Activated CD8-positive, alpha-beta T cell treated with anti-CD3 and anti-CD28 coated beads, Interleukin-2, amount 10 ng/mL, durations not matched to agents 7 days and 5 days (primary cell): ENCODE measurements around the gene NR6A1. TPM values are rescaled to one million over a fixed set of nuclear protein-coding genes. Genes with fewer than 3 reads are reported as not detected.

Experiments
- ATAC-seq: fragments of 150-1000 bp; cut with Tn5 transposase; one replicate; pipeline ENCODE4 v1.10.0; 2021; ENCODE audit warnings: moderate library complexity
- CTCF ChIA-PET: fragments of 350-600 bp; sonication (Branson Sonifier 250); formaldehyde crosslinking; loops from one replicate; lab custom pipeline; 2021; ENCODE audit warnings: antibody characterized with exemption; lab: Charles Lee
- POLR2A ChIA-PET: fragments of 350-600 bp; sonication (Branson Sonifier 250); formaldehyde crosslinking; loops from one replicate; lab custom pipeline; 2021; ENCODE audit warnings: antibody characterized with exemption; lab: Charles Lee
- DNase-seq: peaks from one replicate; pipeline ENCODE4 v3.0.0-alpha.2; 2020
- H3K27ac Mint-ChIP-seq: one replicate; pipeline ENCODE4 v1.8.0; 2021; ENCODE audit warnings: mild to moderate bottlenecking, mixed read lengths
- H3K27me3 Mint-ChIP-seq: one replicate; pipeline ENCODE4 v1.8.0; 2021; ENCODE audit warnings: low read depth, mixed read lengths
- H3K36me3 Mint-ChIP-seq: one replicate; pipeline ENCODE4 v1.8.0; 2021; ENCODE audit warnings: low read depth, mixed read lengths
- H3K4me1 Mint-ChIP-seq: one replicate; pipeline ENCODE4 v1.8.0; 2021; ENCODE audit warnings: low read depth, mixed read lengths
- H3K4me3 Mint-ChIP-seq: one replicate; pipeline ENCODE4 v1.8.0; 2021; ENCODE audit warnings: mild to moderate bottlenecking, mixed read lengths
- H3K9me3 Mint-ChIP-seq: one replicate; pipeline ENCODE4 v1.8.0; 2022; ENCODE audit warnings: mixed read lengths; ENCODE audit not compliant: insufficient read depth
- total RNA-seq, 2 experiments: library from RNA; stranded (reverse); gene quantifications; one replicate each; pipeline ENCODE4 v1.2.3, GENCODE V29; 2021

The NR6A1 gene
- total RNA-seq, 2 experiments from 2014 or later: 0.18 to 0.26 TPM

GRCh38 chr9:124483481-124483880 lies 287.6 kb downstream of the NR6A1 start:
- DNase-seq: no peak
- no peaks in the 10 kb centered on the region for H3K36me3 Mint-ChIP-seq
- ATAC-seq: no peak
- no peaks in the 10 kb centered on the region for H3K9me3 Mint-ChIP-seq
- no peak overlapping the region for H3K27ac Mint-ChIP-seq
- POLR2A ChIA-PET: no interaction called here
- H3K27me3 Mint-ChIP-seq: peaks cover 4% of the 10 kb centered on the region
- CTCF ChIA-PET: no interaction called here
- no peaks in the 10 kb centered on the region for H3K4me1 Mint-ChIP-seq
- no peak overlapping the region for H3K4me3 Mint-ChIP-seq

- DNase-seq (no peak), ATAC-seq (no peak)
- H3K36me3 Mint-ChIP-seq: no peaks in the 10 kb centered on the region
- H3K9me3 Mint-ChIP-seq: no peaks in the 10 kb centered on the region
- POLR2A ChIA-PET: no interaction called here
- no peak overlapping the region for H3K4me3 Mint-ChIP-seq
- CTCF ChIA-PET: no interaction called here
- H3K4me1 Mint-ChIP-seq: no peaks in the 10 kb centered on the region
- H3K27ac Mint-ChIP-seq: no peak overlapping the region
- peaks cover 9% of the 10 kb centered on the region for H3K27me3 Mint-ChIP-seq
Observed at GRCh38 chr9:124482431-124483031, 288.6 kb downstream of the NR6A1 start.

DNA sequence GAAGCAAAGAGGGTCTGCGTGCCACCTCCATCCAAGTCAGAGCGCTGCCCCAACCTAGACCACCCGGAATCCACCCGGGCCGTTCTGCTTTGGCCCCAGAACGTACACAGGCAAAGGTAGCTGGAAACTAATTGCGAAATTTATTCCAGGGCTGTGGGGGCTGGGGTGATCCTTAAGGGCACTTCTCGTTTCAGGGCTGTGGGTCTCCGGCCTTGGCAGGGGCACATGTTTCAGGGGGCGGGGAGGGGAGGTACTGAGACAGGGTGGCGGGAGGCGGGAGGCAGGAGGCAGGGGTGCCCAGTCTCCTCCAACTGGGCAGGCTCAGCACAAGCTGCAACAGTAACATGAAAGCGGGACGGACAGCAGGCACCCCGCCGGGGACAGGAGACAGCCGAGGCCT lies 290.0 kb downstream of the NR6A1 start:
- Mint-ChIP-seq H3K9me3 (no peaks in the 10 kb centered on the region), H3K4me1 (no peaks in the 10 kb centered on the region), H3K36me3 (no peaks in the 10 kb centered on the region), H3K27ac (no peak overlapping the region), H3K27me3 (peaks cover 9% of the 10 kb centered on the region), H3K4me3 (no peak overlapping the region)
- DNase-seq (no peak), ATAC-seq (no peak)
- ChIA-PET CTCF (no interaction called here), POLR2A (no interaction called here)

DNA sequence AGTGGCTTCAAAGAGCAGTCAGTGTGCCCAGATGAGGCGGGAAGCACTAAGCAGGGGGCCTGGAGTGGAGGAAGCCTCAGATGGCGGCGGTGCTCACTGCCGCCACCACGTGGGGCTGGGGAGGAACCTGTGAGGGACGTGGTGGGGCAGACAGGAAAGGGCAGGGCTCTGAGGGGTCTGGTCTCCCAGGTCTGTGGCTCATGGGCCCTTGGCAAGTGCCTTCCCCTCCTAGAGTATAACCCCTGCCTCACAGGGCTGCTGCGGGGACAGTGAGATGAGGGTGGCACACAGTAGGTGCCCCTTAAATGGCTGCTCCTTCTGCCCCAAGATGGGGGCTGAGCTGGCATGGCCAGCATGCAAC lies 290.5 kb downstream of the NR6A1 start:
- CTCF ChIA-PET: no interaction called here
- H3K9me3 Mint-ChIP-seq: no peaks in the 10 kb centered on the region
- H3K4me3 Mint-ChIP-seq: no peak overlapping the region
- POLR2A ChIA-PET: no interaction called here
- ATAC-seq: peak; percentile 37
- no peak overlapping the region for H3K27ac Mint-ChIP-seq
- H3K27me3 Mint-ChIP-seq: peaks cover 9% of the 10 kb centered on the region
- peak; percentile 26 for DNase-seq
- no peaks in the 10 kb centered on the region for H3K36me3 Mint-ChIP-seq
- H3K4me1 Mint-ChIP-seq: no peaks in the 10 kb centered on the region

DNA sequence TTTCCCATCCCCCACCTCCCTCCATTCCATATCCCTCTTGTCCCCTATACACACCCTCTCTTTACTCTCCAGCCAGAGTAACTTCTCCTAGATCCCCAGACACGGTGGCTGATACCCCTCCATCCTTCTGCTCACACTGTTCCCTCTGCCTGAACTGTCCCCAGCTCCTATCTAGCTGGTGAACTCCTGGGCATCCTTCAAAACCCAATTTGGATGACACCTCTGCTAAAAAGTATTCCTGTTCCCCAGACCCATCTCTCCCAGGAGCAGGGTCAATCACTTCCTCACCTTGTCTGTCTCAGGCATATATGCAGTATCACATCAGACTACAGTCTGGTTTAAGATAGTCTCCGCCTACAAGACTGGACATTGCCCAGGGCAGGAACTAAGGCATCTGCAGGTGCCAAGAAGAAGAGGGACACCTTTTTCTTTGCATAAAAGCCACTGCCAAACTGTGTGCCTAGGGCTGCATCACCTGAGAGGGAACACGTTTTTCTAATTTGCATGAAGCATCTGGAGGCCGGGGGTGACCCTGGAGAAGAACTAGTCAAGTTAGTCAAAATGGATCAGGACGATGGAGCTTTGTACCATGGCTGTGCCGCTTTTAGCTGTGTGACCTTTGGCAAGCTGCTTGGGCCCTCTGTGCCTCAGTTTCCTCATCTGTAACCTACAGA lies 291.0 kb downstream of the NR6A1 start:
- peaks cover 9% of the 10 kb centered on the region for H3K27me3 Mint-ChIP-seq
- ATAC-seq (no peak), DNase-seq (no peak)
- no peak overlapping the region for H3K4me3 Mint-ChIP-seq
- H3K9me3 Mint-ChIP-seq: no peaks in the 10 kb centered on the region
- H3K36me3 Mint-ChIP-seq: no peaks in the 10 kb centered on the region
- no peaks in the 10 kb centered on the region for H3K4me1 Mint-ChIP-seq
- CTCF ChIA-PET: no interaction called here
- no peak overlapping the region for H3K27ac Mint-ChIP-seq
- POLR2A ChIA-PET: no interaction called here

DNA sequence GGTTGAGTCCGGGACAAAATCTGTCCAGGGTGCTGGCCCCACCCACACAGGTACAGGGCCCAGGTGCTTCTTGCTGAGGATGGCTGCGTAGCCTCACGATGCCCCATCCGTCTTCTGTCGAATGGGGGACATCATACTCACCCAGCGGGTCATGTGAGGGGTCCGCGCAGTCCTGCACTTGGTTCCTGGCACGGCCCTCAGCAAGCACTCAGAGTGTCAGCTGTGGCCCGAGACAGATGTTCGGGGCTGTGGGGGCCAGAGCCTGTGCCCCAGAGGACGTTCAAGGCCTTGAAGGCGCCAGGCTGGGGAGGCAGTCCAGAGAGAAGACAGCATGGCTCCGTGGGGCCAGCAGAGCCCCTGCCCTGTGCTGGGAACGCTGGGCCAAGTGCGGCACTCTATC lies 291.7 kb downstream of the NR6A1 start:
- H3K4me1 Mint-ChIP-seq: no peaks in the 10 kb centered on the region
- H3K27ac Mint-ChIP-seq: no peak overlapping the region
- H3K36me3 Mint-ChIP-seq: no peaks in the 10 kb centered on the region
- H3K9me3 Mint-ChIP-seq: no peaks in the 10 kb centered on the region
- POLR2A ChIA-PET: no interaction called here
- H3K4me3 Mint-ChIP-seq: no peak overlapping the region
- CTCF ChIA-PET: no interaction called here
- DNase-seq: no peak
- ATAC-seq: no peak
- peaks cover 9% of the 10 kb centered on the region for H3K27me3 Mint-ChIP-seq

- POLR2A ChIA-PET: no interaction called here
- Mint-ChIP-seq H3K27me3 (peaks cover 9% of the 10 kb centered on the region), H3K27ac (no peak overlapping the region), H3K4me3 (no peak overlapping the region), H3K36me3 (no peaks in the 10 kb centered on the region), H3K9me3 (no peaks in the 10 kb centered on the region), H3K4me1 (no peaks in the 10 kb centered on the region)
- DNase-seq: no peak
- CTCF ChIA-PET: no interaction called here
- ATAC-seq: no peak
Observed at GRCh38 chr9:124478354-124478753, 292.8 kb downstream of the NR6A1 start.

GRCh38 chr9:124477648-124478285 lies 293.3 kb downstream of the NR6A1 start:
- no peaks in the 10 kb centered on the region for H3K9me3 Mint-ChIP-seq
- no peaks in the 10 kb centered on the region for H3K4me1 Mint-ChIP-seq
- POLR2A ChIA-PET: no interaction called here
- CTCF ChIA-PET: no interaction called here
- no peaks in the 10 kb centered on the region for H3K36me3 Mint-ChIP-seq
- no peak overlapping the region for H3K27ac Mint-ChIP-seq
- H3K27me3 Mint-ChIP-seq: peaks cover 9% of the 10 kb centered on the region
- ATAC-seq (no peak), DNase-seq (no peak)
- no peak overlapping the region for H3K4me3 Mint-ChIP-seq

- POLR2A ChIA-PET: no interaction called here
Observed at GRCh38 chr9:124477211-124477647, 293.9 kb downstream of the NR6A1 start.

DNA sequence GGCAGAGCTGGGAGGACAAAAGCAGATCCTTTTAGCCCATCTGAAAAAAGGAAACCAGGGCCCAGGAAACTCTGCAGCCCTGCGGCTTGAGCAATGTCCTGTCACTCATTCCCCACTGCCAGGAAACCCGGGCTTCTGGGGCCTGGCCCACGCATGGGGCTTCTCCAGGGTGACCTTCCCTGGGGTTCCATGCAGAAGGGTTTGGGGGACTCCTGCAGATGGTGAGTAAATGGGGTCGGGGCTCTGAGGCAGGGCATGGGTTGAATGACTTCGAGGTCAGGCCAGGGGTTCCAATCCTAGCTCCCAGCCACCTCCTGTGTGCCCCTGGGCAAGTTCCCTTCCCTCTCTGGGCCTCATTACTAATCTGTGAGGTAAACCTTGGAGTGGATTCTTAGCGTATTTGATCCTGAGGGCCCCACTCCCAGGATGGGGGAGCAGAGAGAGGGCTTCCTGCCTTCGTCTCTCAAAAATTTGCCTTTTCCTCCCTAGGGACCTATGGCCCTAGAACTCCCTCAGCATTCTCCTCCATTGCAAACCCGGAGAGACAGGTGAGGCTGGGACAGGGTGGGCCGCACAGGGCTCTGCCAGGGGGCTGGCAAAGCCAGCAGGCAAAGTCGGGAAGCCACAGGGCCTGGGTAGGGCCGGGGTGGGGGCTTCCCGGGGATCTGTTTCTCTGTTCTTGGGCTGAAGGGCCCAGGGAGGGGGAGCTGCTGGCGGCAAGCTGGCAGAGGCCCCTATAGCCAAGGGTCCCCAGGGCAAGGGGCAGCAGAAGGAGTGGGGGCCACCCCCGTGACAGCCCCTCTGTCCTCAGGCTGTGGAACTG lies 295.0 kb downstream of the NR6A1 start:
- H3K9me3 Mint-ChIP-seq: no peaks in the 10 kb centered on the region
- no peak overlapping the region for H3K4me3 Mint-ChIP-seq
- H3K36me3 Mint-ChIP-seq: no peaks in the 10 kb centered on the region
- ChIA-PET CTCF (no interaction called here), POLR2A (no interaction called here)
- DNase-seq (no peak), ATAC-seq (no peak)
- H3K27ac Mint-ChIP-seq: no peak overlapping the region
- H3K27me3 Mint-ChIP-seq: peaks cover 9% of the 10 kb centered on the region
- no peaks in the 10 kb centered on the region for H3K4me1 Mint-ChIP-seq

More at GRCh38 chr9:124477211-124477647, 293.9 kb downstream of the NR6A1 start:
- no peaks in the 10 kb centered on the region for H3K9me3 Mint-ChIP-seq
- H3K27ac Mint-ChIP-seq: no peak overlapping the region
- ATAC-seq (no peak), DNase-seq (no peak)
- CTCF ChIA-PET: no interaction called here
- H3K36me3 Mint-ChIP-seq: no peaks in the 10 kb centered on the region
- no peaks in the 10 kb centered on the region for H3K4me1 Mint-ChIP-seq
- no peak overlapping the region for H3K4me3 Mint-ChIP-seq
- peaks cover 9% of the 10 kb centered on the region for H3K27me3 Mint-ChIP-seq

DNA sequence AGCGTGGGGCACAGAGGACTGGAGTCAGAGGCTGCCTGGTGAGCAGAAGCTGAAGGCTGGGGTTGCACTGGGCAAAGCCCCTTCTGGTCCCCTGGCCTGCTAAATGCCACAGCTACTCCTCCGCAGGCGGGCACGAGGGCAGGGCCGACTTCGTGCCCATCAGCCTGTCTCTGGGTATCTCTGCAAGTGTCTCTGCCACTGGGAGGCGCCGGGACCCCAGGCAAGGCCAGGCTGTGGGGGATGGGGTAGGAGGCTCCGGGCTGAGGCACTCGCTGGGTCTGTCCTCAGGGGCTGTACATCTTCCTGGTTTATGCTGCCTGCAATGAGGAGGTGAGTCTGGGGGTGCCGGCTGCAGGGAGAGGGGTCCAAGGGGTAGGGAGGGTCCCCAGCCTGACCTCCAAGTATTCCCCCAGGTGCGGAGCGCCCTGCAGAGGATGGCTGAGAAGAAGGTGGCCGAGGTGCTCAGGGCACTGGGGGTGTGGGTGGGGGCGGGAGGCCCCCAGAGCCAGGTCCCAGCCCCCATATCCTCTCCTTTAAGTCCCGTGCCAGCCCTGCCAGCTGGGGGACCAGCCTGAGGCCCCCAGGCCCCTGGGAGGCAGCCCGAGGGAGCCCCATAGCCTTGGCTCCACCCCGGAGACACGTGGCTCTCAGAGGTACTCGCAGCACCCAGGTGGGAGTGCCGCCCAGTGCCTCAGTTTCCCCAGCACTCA lies 295.8 kb downstream of the NR6A1 start:
- POLR2A ChIA-PET: no interaction called here
- DNase-seq (no peak), ATAC-seq (no peak)
- CTCF ChIA-PET: interaction anchor here (1.1 kb wide), 1 partner anchor 62 kb away, joined by 3 read pairs; no protein-coding TSS in a partner anchor
- H3K9me3 Mint-ChIP-seq: no peaks in the 10 kb centered on the region
- no peak overlapping the region for H3K27ac Mint-ChIP-seq
- peaks cover 9% of the 10 kb centered on the region for H3K27me3 Mint-ChIP-seq
- no peak overlapping the region for H3K4me3 Mint-ChIP-seq
- no peaks in the 10 kb centered on the region for H3K4me1 Mint-ChIP-seq
- H3K36me3 Mint-ChIP-seq: no peaks in the 10 kb centered on the region
